ENCODE data around the gene ADARB1.

Gene ADARB1

DNA sequence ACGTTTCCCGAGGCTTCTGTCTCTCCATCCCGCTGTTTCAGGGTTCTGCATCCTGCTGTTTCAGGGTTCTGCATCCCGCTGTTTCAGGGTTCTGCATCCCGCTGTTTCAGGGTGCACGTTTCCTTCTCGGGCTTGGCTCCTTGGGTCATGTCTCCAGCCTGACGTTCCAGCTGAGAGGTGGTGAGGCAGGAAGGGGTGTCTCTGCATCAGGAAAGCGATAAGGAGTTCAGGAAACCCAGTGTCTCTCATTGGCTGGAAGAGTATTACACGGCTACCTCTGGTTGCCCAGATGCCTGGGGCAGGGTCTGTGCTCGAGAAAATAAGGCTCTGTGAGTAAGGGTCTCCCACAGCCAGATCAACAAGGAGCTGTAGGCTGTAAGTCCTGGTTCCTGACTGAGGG is 21.1 kb downstream of the ADARB1 start:
- H3K36me3 ChIP-seq (ENCODE audit: control insufficient read depth in 2 of 2, insufficient read depth in 2 of 2, low read length in 2 of 2), result no peaks in the 10 kb centered on the region
- no peaks in the 10 kb centered on the region for H3K27me3 ChIP-seq (ENCODE audit: control insufficient read depth in 2 of 2, insufficient read depth in 2 of 2, low read length in 2 of 2)
- H3K9me3 ChIP-seq (ENCODE audit: control insufficient read depth in 2 of 2, low read length in 2 of 2), result no peaks in the 10 kb centered on the region
- peaks cover 5 to 7% of the 10 kb centered on the region in 2 donors for H3K4me1 ChIP-seq (ENCODE audit: control insufficient read depth in 2 of 2, insufficient read depth in 2 of 2, low read length in 2 of 2)
- H3K9ac ChIP-seq (ENCODE audit: low read depth in 1 of 2, low read length in 2 of 2), result no peak overlapping the region
- H3K4me3 ChIP-seq (ENCODE audit: low read length in 2 of 2), result no peak overlapping the region
- no peak overlapping the region for H3K27ac ChIP-seq (ENCODE audit: low read depth in 2 of 2, low read length in 2 of 2)

- H3K9ac ChIP-seq (ENCODE audit: low read depth in 1 of 2, low read length in 2 of 2), result no peak overlapping the region
- H3K4me3 ChIP-seq (ENCODE audit: low read length in 2 of 2), result no peak overlapping the region
- no peak overlapping the region for H3K27ac ChIP-seq (ENCODE audit: low read depth in 2 of 2, low read length in 2 of 2)
- H3K27me3 ChIP-seq (ENCODE audit: control insufficient read depth in 2 of 2, insufficient read depth in 2 of 2, low read length in 2 of 2), result no peaks in the 10 kb centered on the region
- H3K4me1 ChIP-seq (ENCODE audit: control insufficient read depth in 2 of 2, insufficient read depth in 2 of 2, low read length in 2 of 2), result peaks cover 5 to 7% of the 10 kb centered on the region in 2 donors
- H3K9me3 ChIP-seq (ENCODE audit: control insufficient read depth in 2 of 2, low read length in 2 of 2), result no peaks in the 10 kb centered on the region
- H3K36me3 ChIP-seq (ENCODE audit: control insufficient read depth in 2 of 2, insufficient read depth in 2 of 2, low read length in 2 of 2), result no peaks in the 10 kb centered on the region
Observed at GRCh38 chr21:45096217-45096616, 21.8 kb downstream of the ADARB1 start.

- Histone ChIP-seq H3K9me3 (ENCODE audit: control insufficient read depth in 2 of 2, low read length in 2 of 2) (no peaks in the 10 kb centered on the region), H3K27ac (ENCODE audit: low read depth in 2 of 2, low read length in 2 of 2) (no peak overlapping the region), H3K4me3 (ENCODE audit: low read length in 2 of 2) (no peak overlapping the region), H3K36me3 (ENCODE audit: control insufficient read depth in 2 of 2, insufficient read depth in 2 of 2, low read length in 2 of 2) (no peaks in the 10 kb centered on the region), H3K9ac (ENCODE audit: low read depth in 1 of 2, low read length in 2 of 2) (no peak overlapping the region), H3K27me3 (ENCODE audit: control insufficient read depth in 2 of 2, insufficient read depth in 2 of 2, low read length in 2 of 2) (no peaks in the 10 kb centered on the region), H3K4me1 (ENCODE audit: control insufficient read depth in 2 of 2, insufficient read depth in 2 of 2, low read length in 2 of 2) (peaks cover 5 to 14% of the 10 kb centered on the region in 2 donors)
Observed at GRCh38 chr21:45097827-45098387, 23.5 kb downstream of the ADARB1 start.

DNA sequence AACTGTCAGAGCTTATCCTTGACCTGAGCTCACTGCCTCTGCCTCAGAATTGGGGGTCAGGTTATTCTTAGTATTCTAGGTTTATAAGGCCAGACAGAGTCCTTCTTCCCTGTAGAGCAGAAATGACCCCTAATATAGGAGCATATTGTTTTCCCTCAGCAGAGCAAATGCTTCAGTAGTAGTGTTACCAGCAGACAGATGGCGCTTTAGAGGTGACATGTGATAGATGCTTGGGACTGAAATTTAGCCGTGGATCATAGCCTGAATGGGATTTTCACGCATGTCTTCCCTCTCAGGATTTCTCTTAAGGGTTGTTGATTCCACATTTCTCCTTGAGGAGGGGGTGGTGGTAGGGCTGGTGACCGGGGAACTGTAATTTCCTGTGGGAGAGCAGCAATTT is 24.5 kb downstream of the ADARB1 start:
- Histone ChIP-seq H3K27ac (ENCODE audit: low read depth in 2 of 2, low read length in 2 of 2) (no peak overlapping the region), H3K9me3 (ENCODE audit: control insufficient read depth in 2 of 2, low read length in 2 of 2) (no peaks in the 10 kb centered on the region), H3K36me3 (ENCODE audit: control insufficient read depth in 2 of 2, insufficient read depth in 2 of 2, low read length in 2 of 2) (no peaks in the 10 kb centered on the region), H3K4me1 (ENCODE audit: control insufficient read depth in 2 of 2, insufficient read depth in 2 of 2, low read length in 2 of 2) (peaks cover 5 to 9% of the 10 kb centered on the region in 2 donors), H3K9ac (ENCODE audit: low read depth in 1 of 2, low read length in 2 of 2) (no peak overlapping the region), H3K27me3 (ENCODE audit: control insufficient read depth in 2 of 2, insufficient read depth in 2 of 2, low read length in 2 of 2) (no peaks in the 10 kb centered on the region), H3K4me3 (ENCODE audit: low read length in 2 of 2) (no peak overlapping the region)

GRCh38 chr21:45099571-45099970 is 25.2 kb downstream of the ADARB1 start:
- no peak overlapping the region for H3K9ac ChIP-seq (ENCODE audit: low read depth in 1 of 2, low read length in 2 of 2)
- H3K36me3 ChIP-seq (ENCODE audit: control insufficient read depth in 2 of 2, insufficient read depth in 2 of 2, low read length in 2 of 2), result no peaks in the 10 kb centered on the region
- no peaks in the 10 kb centered on the region for H3K9me3 ChIP-seq (ENCODE audit: control insufficient read depth in 2 of 2, low read length in 2 of 2)
- peaks cover 5 to 9% of the 10 kb centered on the region in 2 donors for H3K4me1 ChIP-seq (ENCODE audit: control insufficient read depth in 2 of 2, insufficient read depth in 2 of 2, low read length in 2 of 2)
- H3K27ac ChIP-seq (ENCODE audit: low read depth in 2 of 2, low read length in 2 of 2), result no peak overlapping the region
- H3K4me3 ChIP-seq (ENCODE audit: low read length in 2 of 2), result no peak overlapping the region
- H3K27me3 ChIP-seq (ENCODE audit: control insufficient read depth in 2 of 2, insufficient read depth in 2 of 2, low read length in 2 of 2), result no peaks in the 10 kb centered on the region

DNA sequence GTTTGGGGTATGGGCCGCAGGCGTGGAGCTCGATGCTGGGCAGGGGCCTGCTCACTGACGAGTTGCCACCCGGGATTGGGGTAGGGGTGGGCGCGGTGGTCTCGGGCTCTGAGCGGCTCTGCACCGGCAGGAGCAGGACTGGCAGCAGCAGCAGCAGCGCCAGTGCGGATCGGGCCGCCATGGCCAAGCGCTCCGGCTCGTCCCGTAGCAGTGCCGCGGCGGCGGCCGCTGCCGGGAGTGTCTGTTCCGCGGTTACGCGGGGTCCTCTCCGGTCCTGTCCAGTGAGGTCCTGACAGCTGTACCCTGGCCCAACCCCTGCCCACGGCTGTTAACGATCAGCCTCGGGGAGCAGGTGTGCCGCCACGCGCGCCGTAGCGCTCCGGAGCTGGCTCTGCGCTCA is 26.5 kb downstream of the ADARB1 start:
- no peak overlapping the region for H3K4me3 ChIP-seq (ENCODE audit: low read length in 2 of 2)
- no peaks in the 10 kb centered on the region for H3K36me3 ChIP-seq (ENCODE audit: control insufficient read depth in 2 of 2, insufficient read depth in 2 of 2, low read length in 2 of 2)
- H3K4me1 ChIP-seq (ENCODE audit: control insufficient read depth in 2 of 2, insufficient read depth in 2 of 2, low read length in 2 of 2), result peaks cover 1 to 12% of the 10 kb centered on the region in 2 donors
- H3K27ac ChIP-seq (ENCODE audit: low read depth in 2 of 2, low read length in 2 of 2), result no peak overlapping the region
- no peaks in the 10 kb centered on the region for H3K27me3 ChIP-seq (ENCODE audit: control insufficient read depth in 2 of 2, insufficient read depth in 2 of 2, low read length in 2 of 2)
- H3K9ac ChIP-seq (ENCODE audit: low read depth in 1 of 2, low read length in 2 of 2), result no peak overlapping the region
- no peaks in the 10 kb centered on the region for H3K9me3 ChIP-seq (ENCODE audit: control insufficient read depth in 2 of 2, low read length in 2 of 2)

DNA sequence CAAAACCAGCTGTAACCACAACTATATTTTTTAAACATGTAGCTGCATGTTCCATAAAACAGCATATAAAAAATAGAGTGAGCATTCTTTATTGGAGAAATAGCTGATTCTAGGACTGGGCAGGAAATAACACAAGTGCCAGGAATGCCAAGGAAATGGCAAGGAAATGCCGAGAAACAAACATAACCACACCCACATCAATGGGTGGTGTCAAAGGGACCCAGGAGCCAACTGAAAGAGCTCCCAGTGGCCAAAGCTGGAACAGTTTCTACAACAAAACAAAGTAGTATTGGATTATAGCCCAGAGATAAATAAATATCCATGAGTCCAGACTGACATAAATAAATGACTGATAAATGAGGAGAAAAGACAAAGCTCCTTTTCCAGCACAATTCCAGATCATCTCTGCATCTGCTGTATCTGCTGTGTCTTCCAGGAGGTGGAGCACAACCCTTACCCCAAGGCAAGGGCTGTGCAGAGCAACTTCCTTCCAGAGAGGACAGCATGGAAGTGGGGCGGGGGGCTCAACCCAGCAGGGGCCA is 28.1 kb downstream of the ADARB1 start:
- H3K27ac ChIP-seq (ENCODE audit: low read depth in 2 of 2, low read length in 2 of 2), result peak overlapping the region in 1 of 2 donors; percentile 26
- H3K27me3 ChIP-seq (ENCODE audit: control insufficient read depth in 2 of 2, insufficient read depth in 2 of 2, low read length in 2 of 2), result no peaks in the 10 kb centered on the region
- no peak overlapping the region for H3K4me3 ChIP-seq (ENCODE audit: low read length in 2 of 2)
- no peaks in the 10 kb centered on the region for H3K36me3 ChIP-seq (ENCODE audit: control insufficient read depth in 2 of 2, insufficient read depth in 2 of 2, low read length in 2 of 2)
- H3K4me1 ChIP-seq (ENCODE audit: control insufficient read depth in 2 of 2, insufficient read depth in 2 of 2, low read length in 2 of 2), result peaks cover 0 to 15% of the 10 kb centered on the region in 2 donors
- no peaks in the 10 kb centered on the region for H3K9me3 ChIP-seq (ENCODE audit: control insufficient read depth in 2 of 2, low read length in 2 of 2)
- no peak overlapping the region for H3K9ac ChIP-seq (ENCODE audit: low read depth in 1 of 2, low read length in 2 of 2)

DNA sequence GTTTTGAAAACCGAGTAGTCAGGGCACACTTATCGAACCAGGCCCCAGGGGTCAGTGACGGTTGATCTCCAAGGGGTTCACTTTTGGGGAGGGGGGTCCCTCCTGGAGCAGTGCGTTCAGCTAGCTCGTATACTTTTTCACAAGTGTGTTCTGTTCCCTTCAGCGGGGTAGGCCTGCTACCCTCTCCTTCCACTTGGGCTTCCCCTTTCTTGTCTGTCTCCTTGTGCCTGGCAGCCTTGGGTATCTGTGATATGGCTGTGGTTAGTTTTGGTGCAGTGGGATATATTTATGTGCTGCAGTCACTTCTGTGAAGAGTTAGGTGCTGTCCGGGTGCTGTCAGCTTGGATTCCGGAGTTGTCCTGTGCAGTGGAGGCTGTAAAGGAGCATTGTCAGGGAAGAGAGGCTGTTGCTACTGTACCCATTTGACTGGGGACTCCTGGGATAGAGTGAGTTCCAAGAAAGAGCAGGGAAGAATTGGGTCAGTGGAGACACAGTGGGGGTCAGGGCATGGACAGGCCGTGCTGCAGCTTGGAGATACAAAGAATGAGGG is 29.7 kb downstream of the ADARB1 start:
- H3K36me3 ChIP-seq (ENCODE audit: control insufficient read depth in 2 of 2, insufficient read depth in 2 of 2, low read length in 2 of 2), result no peaks in the 10 kb centered on the region
- H3K9ac ChIP-seq (ENCODE audit: low read depth in 1 of 2, low read length in 2 of 2), result no peak overlapping the region
- H3K27me3 ChIP-seq (ENCODE audit: control insufficient read depth in 2 of 2, insufficient read depth in 2 of 2, low read length in 2 of 2), result no peaks in the 10 kb centered on the region
- no peaks in the 10 kb centered on the region for H3K9me3 ChIP-seq (ENCODE audit: control insufficient read depth in 2 of 2, low read length in 2 of 2)
- no peak overlapping the region for H3K27ac ChIP-seq (ENCODE audit: low read depth in 2 of 2, low read length in 2 of 2)
- peaks cover 0 to 17% of the 10 kb centered on the region in 2 donors for H3K4me1 ChIP-seq (ENCODE audit: control insufficient read depth in 2 of 2, insufficient read depth in 2 of 2, low read length in 2 of 2)
- H3K4me3 ChIP-seq (ENCODE audit: low read length in 2 of 2), result no peak overlapping the region

GRCh38 chr21:45104560-45104959 is 30.2 kb downstream of the ADARB1 start:
- Histone ChIP-seq H3K27ac (ENCODE audit: low read depth in 2 of 2, low read length in 2 of 2) (no peak overlapping the region), H3K27me3 (ENCODE audit: control insufficient read depth in 2 of 2, insufficient read depth in 2 of 2, low read length in 2 of 2) (no peaks in the 10 kb centered on the region), H3K9ac (ENCODE audit: low read depth in 1 of 2, low read length in 2 of 2) (no peak overlapping the region), H3K36me3 (ENCODE audit: control insufficient read depth in 2 of 2, insufficient read depth in 2 of 2, low read length in 2 of 2) (no peaks in the 10 kb centered on the region), H3K4me3 (ENCODE audit: low read length in 2 of 2) (no peak overlapping the region), H3K4me1 (ENCODE audit: control insufficient read depth in 2 of 2, insufficient read depth in 2 of 2, low read length in 2 of 2) (peaks cover 0 to 19% of the 10 kb centered on the region in 2 donors), H3K9me3 (ENCODE audit: control insufficient read depth in 2 of 2, low read length in 2 of 2) (no peaks in the 10 kb centered on the region)

- H3K27ac ChIP-seq (ENCODE audit: low read depth in 2 of 2, low read length in 2 of 2), result no peak overlapping the region
- no peaks in the 10 kb centered on the region for H3K27me3 ChIP-seq (ENCODE audit: control insufficient read depth in 2 of 2, insufficient read depth in 2 of 2, low read length in 2 of 2)
- H3K9me3 ChIP-seq (ENCODE audit: control insufficient read depth in 2 of 2, low read length in 2 of 2), result no peaks in the 10 kb centered on the region
- H3K4me3 ChIP-seq (ENCODE audit: low read length in 2 of 2), result no peak overlapping the region
- no peak overlapping the region for H3K9ac ChIP-seq (ENCODE audit: low read depth in 1 of 2, low read length in 2 of 2)
- H3K36me3 ChIP-seq (ENCODE audit: control insufficient read depth in 2 of 2, insufficient read depth in 2 of 2, low read length in 2 of 2), result no peaks in the 10 kb centered on the region
- peaks cover 3 to 19% of the 10 kb centered on the region in 2 donors for H3K4me1 ChIP-seq (ENCODE audit: control insufficient read depth in 2 of 2, insufficient read depth in 2 of 2, low read length in 2 of 2)
Observed at GRCh38 chr21:45105906-45106485, 31.6 kb downstream of the ADARB1 start.
